GM12875 (cell line): ENCODE results near the gene CNPY4.

Experiments used
- H3K4me3 ChIP-seq: one replicate; pipeline ENCODE4 v1.5.1; 2011; ENCODE audit warnings: low read depth, low read length, control low read depth
- TF ChIP-seq, protein P1 (sequence below): IDR thresholded peaks from 2 replicates; pipeline ENCODE4 v1.5.1; 2011; ENCODE audit warnings: low read depth, mild to moderate bottlenecking, control low read depth, inconsistent platforms, low read length, moderate library complexity, borderline replicate concordance; ENCODE audit not compliant: insufficient read depth

Gene CNPY4

DNA sequence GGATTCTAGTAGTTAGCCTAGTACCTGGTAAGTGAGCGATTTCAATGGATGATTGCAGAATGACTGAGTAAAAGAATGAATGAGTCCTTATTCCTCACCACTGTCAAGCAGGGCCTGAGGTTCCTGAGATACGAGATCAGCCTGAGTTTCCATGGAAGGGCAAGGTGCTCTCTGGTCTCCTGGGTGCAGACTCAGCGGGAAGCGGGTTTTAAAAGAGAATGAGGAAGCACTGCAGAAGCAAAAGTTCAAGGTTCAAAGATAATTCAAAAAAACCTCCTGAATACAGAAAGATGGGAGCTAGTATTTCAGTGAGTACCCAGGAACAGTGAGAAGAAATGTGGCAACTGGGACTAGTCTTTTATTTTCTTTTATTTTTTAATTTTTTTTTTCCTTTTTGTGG is 42.2 kb upstream of the CNPY4 start:
- no peak overlapping the region for H3K4me3 ChIP-seq
- TF ChIP-seq, protein P1, sequence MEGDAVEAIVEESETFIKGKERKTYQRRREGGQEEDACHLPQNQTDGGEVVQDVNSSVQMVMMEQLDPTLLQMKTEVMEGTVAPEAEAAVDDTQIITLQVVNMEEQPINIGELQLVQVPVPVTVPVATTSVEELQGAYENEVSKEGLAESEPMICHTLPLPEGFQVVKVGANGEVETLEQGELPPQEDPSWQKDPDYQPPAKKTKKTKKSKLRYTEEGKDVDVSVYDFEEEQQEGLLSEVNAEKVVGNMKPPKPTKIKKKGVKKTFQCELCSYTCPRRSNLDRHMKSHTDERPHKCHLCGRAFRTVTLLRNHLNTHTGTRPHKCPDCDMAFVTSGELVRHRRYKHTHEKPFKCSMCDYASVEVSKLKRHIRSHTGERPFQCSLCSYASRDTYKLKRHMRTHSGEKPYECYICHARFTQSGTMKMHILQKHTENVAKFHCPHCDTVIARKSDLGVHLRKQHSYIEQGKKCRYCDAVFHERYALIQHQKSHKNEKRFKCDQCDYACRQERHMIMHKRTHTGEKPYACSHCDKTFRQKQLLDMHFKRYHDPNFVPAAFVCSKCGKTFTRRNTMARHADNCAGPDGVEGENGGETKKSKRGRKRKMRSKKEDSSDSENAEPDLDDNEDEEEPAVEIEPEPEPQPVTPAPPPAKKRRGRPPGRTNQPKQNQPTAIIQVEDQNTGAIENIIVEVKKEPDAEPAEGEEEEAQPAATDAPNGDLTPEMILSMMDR: no peak

DNA sequence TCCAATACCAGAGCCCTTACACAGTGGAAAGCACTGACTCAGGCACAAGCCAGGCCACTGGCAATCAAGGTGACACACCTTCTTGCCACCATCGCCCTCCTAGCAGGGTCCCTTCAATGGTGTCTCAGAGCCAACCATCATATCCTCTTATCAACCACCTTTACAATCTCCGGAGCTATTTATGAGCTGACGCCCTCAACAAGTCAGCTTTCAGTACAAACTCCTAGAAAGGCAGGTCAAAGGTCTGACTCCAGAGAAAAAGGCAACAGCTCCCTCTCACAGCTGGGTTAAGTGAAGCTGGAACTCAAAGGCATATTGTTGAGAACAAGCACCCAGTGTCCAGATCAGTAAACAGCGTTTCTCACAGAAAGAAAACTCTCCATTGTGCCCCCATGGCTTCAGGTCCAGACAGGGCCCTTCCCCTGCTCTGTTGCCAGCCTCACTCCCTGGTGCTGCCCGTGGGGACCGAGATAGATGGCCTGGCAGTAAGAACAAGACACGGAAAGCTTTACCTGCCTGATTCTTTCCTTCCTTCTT is 40.3 kb upstream of the CNPY4 start:
- TF ChIP-seq, protein P1: no peak
- H3K4me3 ChIP-seq: no peak overlapping the region

DNA sequence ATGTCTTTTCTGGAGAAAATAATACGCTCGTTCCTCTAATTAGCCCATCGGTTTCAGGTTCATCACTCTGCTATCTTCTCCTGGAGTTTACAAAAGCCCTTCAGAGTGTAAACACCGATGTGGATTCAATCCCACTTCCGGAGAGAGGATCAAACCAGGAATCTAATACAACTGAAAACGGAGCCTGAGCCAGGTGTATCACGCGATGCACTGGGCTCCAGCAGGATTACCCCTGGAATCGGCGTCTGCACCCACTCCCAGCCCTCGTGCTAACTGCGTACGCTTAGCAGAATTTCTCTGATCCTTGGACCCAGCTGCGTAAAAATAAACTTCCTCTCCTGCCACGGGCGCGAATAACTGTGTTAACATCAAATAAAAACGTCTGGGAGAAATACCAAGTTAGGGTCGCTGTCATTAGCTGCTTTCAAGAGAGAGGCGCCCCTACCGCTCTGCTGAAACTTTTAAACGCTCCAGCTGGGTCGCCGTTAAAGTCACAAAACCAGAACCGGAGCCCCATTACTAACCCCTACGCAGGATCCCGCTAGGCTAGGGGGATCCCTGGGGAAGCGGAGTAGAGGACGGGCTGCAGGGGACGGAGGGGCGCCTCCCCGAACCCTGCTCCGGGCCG is 38.4 kb upstream of the CNPY4 start:
- H3K4me3 ChIP-seq: peak overlapping the region; percentile 88
- TF ChIP-seq, protein P1: no peak

DNA sequence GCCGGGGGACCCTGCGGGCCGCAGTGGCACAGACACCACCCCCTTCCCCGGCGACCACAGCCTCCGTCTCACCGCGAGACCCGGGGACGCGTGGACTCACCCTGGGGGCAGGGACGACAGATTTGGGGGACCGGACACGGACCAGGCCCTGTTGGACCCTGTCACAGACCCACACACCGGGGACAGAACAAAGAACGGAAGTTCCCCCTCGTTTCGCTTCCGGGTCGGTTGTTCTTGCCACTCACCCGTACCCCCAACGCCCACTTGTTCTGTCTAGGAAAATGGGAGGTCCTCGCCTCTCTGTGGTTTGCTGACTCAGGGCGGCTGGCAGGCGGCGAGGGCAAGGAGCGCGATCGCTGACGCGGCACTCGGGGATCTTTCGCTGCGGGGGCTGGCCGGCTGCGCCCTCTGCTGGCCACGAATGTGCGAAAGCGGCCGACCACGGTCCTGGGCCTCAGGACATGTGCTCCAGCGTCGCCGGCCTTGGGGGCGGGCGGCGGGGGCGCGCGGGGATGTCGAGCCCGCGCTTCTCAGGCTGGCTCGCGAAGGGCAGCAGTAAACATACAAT is 37.8 kb upstream of the CNPY4 start, which contains the start of gene ZNF3:
Gene ZNF3, minus strand, starts transcription at position 189 of the 568 bp plus-strand sequence. CDS start 4,366 bp downstream, outside the sequence.
- TF ChIP-seq, protein P1: peak; percentile 96
- peak within 1 kb of the TSS; percentile 88 for H3K4me3 ChIP-seq

DNA sequence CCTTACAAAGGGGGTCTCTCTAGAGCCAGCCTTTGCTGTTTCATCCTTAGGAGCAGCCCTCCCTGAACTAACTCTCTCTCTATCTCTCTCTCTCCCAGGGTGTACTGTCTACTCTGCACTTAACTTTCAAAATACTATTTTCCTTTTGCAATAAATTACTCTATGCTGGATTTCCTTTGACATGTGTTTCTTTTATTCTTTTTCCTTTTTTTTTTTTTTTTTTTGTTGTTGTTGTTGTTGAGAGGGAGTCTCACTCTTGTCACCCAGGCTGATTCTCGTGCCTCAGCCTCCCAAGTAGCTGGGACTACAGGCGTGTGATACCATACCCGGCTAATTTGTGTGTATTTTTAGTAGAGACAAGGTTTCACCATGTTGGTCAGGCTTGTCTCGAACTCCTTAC is 36.5 kb upstream of the CNPY4 start:
- no peak overlapping the region for H3K4me3 ChIP-seq

DNA sequence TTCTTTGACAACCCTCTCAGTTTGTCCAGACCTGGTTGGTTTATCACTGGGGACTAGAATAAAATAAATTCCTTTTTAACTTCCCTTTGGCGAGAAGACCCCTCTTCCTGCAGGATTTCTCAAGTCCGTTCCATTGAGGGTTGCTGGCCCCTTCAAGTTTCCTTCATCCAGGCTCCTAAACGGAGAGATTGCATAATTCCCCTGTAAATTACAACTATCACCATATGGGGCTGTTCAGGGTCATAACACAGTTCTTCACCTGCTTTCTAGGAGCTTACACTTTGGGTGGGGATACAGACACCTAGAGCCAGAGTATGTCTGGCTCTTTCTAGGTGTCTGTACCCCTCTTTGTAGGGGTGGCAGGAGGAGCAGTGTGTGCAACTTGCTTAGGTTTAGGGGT is 33.9 kb upstream of the CNPY4 start:
- no peak overlapping the region for H3K4me3 ChIP-seq
- TF ChIP-seq, protein P1: no peak

More for the DNA sequence above, 36.5 kb upstream of the CNPY4 start:
- TF ChIP-seq, protein P1: no peak

DNA sequence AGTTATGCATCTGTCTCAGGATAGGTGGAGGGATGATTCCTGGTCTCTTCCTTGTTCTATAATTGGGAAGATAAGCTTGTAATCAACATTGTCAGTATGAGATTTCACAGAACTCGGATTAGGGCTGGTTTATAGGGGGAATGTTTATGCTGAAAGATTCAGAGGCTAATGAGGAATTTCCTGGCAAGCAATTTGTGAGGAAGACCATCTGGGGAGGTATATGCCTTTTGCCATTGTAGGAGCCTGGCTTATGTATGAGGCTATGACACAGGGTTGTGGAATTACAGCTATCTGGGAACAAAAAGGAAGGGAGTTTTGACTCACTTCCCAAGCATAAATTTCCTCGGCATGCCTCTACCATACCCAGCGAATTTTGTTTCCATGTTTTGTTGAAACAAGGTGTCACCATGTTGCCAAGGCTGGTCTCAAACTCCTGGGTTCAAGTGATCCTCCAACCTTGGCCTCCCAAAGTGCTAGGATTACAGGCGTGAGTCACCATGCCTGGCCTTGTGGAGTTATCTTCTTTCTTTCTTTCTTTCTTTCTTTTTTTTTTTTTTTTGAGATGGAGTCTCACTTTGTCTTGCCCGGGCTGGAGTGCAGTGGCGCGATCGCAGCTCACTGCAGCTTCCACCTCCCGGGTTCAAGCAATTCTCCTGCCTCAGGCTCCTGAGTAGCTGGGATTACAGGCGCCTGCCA is 32.2 kb upstream of the CNPY4 start:
- TF ChIP-seq, protein P1: no peak
- no peak overlapping the region for H3K4me3 ChIP-seq
